Stimulated activated CD4-positive, alpha-beta T cell treated with anti-CD3 and anti-CD28 coated beads, Interleukin-4, amount 100 ng/mL, for 1 hour (primary cell): Measurements from ENCODE around the gene ALDH1A3.
"Not testable (repeated sequence)": the region's sequence is repeated elsewhere in the genome, so short reads cannot be mapped to it uniquely, and the experiment has no call there.

ENCODE experiments used
- DNase-seq: peaks from one replicate; pipeline ENCODE4 v3.0.0-alpha.2; 2020

The ALDH1A3 gene

GRCh38 chr15:100879464-100880138 lies at the start of gene ALDH1A3:
ALDH1A3 (plus strand) TSS chr15:100879831; CDS start chr15:100879908, 77 bp downstream.
- DNase-seq: peak; percentile 17

- DNase-seq: no peak
Observed at GRCh38 chr15:100831467-100831866, 48.2 kb upstream of the ALDH1A3 start.

- DNase-seq: no peak
Observed at GRCh38 chr15:100832149-100832942, 47.3 kb upstream of the ALDH1A3 start.

GRCh38 chr15:100833417-100834389 lies 45.9 kb upstream of the ALDH1A3 start:
- no peak for DNase-seq

GRCh38 chr15:100834731-100835130 lies 44.9 kb upstream of the ALDH1A3 start:
- no peak for DNase-seq

- no peak for DNase-seq
Observed at GRCh38 chr15:100835636-100836035, 44.0 kb upstream of the ALDH1A3 start.

GRCh38 chr15:100836501-100836900 lies 43.1 kb upstream of the ALDH1A3 start:
- no peak for DNase-seq

- no peak for DNase-seq
Observed at GRCh38 chr15:100841426-100841825, 38.2 kb upstream of the ALDH1A3 start.

- DNase-seq: no peak
Observed at GRCh38 chr15:100842756-100843730, 36.6 kb upstream of the ALDH1A3 start.

- DNase-seq: no peak
Observed at GRCh38 chr15:100844167-100844566, 35.5 kb upstream of the ALDH1A3 start.

GRCh38 chr15:100844778-100845177 lies 34.9 kb upstream of the ALDH1A3 start:
- no peak for DNase-seq

- no peak for DNase-seq
Observed at GRCh38 chr15:100847194-100847593, 32.4 kb upstream of the ALDH1A3 start.

- peak; percentile 60 for DNase-seq
Observed at GRCh38 chr15:100849021-100849854, 30.4 kb upstream of the ALDH1A3 start.

- DNase-seq: no peak
Observed at GRCh38 chr15:100849855-100850218, 29.8 kb upstream of the ALDH1A3 start.

- not testable (repeated sequence) for DNase-seq
Observed at GRCh38 chr15:100851428-100852015, 28.1 kb upstream of the ALDH1A3 start.

GRCh38 chr15:100852630-100853029 lies 27.0 kb upstream of the ALDH1A3 start:
- DNase-seq: no peak

- DNase-seq: no peak
Observed at GRCh38 chr15:100853676-100854440, 25.8 kb upstream of the ALDH1A3 start.

- DNase-seq: no peak
Observed at GRCh38 chr15:100856867-100857266, 22.8 kb upstream of the ALDH1A3 start.

- no peak for DNase-seq
Observed at GRCh38 chr15:100858294-100858693, 21.3 kb upstream of the ALDH1A3 start.
